T-helper 2 cell treated with Interferon-gamma antibody and Interleukin-4, amounts not matched to agents 5 μg/mL and 100 μg/mL, for 36 hours (primary cell): ENCODE data around the gene KIF26B.
"Not testable (repeated sequence)": the region's sequence is repeated elsewhere in the genome, so short reads cannot be mapped to it uniquely, and the experiment has no call there.

Experiments used
- DNase-seq: peaks from one replicate; pipeline ENCODE4 v3.0.0; 2021; ENCODE audit warnings: low spot score
- H3K27ac Mint-ChIP-seq: one replicate; pipeline ENCODE4 v1.8.0; 2021; ENCODE audit warnings: mild to moderate bottlenecking, mixed read lengths
- H3K27me3 Mint-ChIP-seq: one replicate; pipeline ENCODE4 v1.8.0; 2021; ENCODE audit warnings: low read depth, mixed read lengths
- H3K36me3 Mint-ChIP-seq: one replicate; pipeline ENCODE4 v1.8.0; 2021; ENCODE audit warnings: low read depth, mixed read lengths
- H3K4me1 Mint-ChIP-seq: one replicate; pipeline ENCODE4 v1.8.0; 2021; ENCODE audit warnings: low read depth, mixed read lengths
- H3K4me3 Mint-ChIP-seq: one replicate; pipeline ENCODE4 v1.8.0; 2022; ENCODE audit warnings: mild to moderate bottlenecking, moderate library complexity, mixed read lengths
- H3K9me3 Mint-ChIP-seq: one replicate; pipeline ENCODE4 v1.8.0; 2021; ENCODE audit warnings: mixed read lengths

Gene KIF26B

GRCh38 chr1:245663373-245663772 lies 508.6 kb downstream of the KIF26B start:
- H3K36me3 Mint-ChIP-seq: no peaks in the 10 kb centered on the region
- no peak overlapping the region for H3K4me3 Mint-ChIP-seq
- H3K9me3 Mint-ChIP-seq: no peaks in the 10 kb centered on the region
- no peaks in the 10 kb centered on the region for H3K4me1 Mint-ChIP-seq
- no peak overlapping the region for H3K27ac Mint-ChIP-seq
- H3K27me3 Mint-ChIP-seq: no peaks in the 10 kb centered on the region
- DNase-seq: no peak

- Mint-ChIP-seq H3K4me3 (no peak overlapping the region), H3K4me1 (no peaks in the 10 kb centered on the region), H3K9me3 (no peaks in the 10 kb centered on the region), H3K27ac (no peak overlapping the region), H3K36me3 (no peaks in the 10 kb centered on the region), H3K27me3 (no peaks in the 10 kb centered on the region)
- no peak for DNase-seq
Observed at GRCh38 chr1:245663841-245664240, 509.1 kb downstream of the KIF26B start.

- Mint-ChIP-seq H3K36me3 (no peaks in the 10 kb centered on the region), H3K27ac (no peak overlapping the region), H3K4me1 (no peaks in the 10 kb centered on the region), H3K27me3 (no peaks in the 10 kb centered on the region), H3K9me3 (no peaks in the 10 kb centered on the region), H3K4me3 (no peak overlapping the region)
- no peak for DNase-seq
Observed at GRCh38 chr1:245666412-245666811, 511.6 kb downstream of the KIF26B start.

GRCh38 chr1:245671349-245671748 lies 516.6 kb downstream of the KIF26B start:
- H3K36me3 Mint-ChIP-seq: no peaks in the 10 kb centered on the region
- no peaks in the 10 kb centered on the region for H3K4me1 Mint-ChIP-seq
- no peak overlapping the region for H3K4me3 Mint-ChIP-seq
- no peaks in the 10 kb centered on the region for H3K9me3 Mint-ChIP-seq
- H3K27me3 Mint-ChIP-seq: no peaks in the 10 kb centered on the region
- DNase-seq: no peak
- H3K27ac Mint-ChIP-seq: no peak overlapping the region

- Mint-ChIP-seq H3K9me3 (no peaks in the 10 kb centered on the region), H3K4me1 (no peaks in the 10 kb centered on the region), H3K36me3 (no peaks in the 10 kb centered on the region), H3K27me3 (no peaks in the 10 kb centered on the region), H3K4me3 (no peak overlapping the region), H3K27ac (no peak overlapping the region)
- no peak for DNase-seq
Observed at GRCh38 chr1:245671966-245672767, 517.4 kb downstream of the KIF26B start.

GRCh38 chr1:245672836-245673656 lies 518.3 kb downstream of the KIF26B start:
- H3K27ac Mint-ChIP-seq, DNase-seq, H3K4me3 Mint-ChIP-seq, H3K4me1 Mint-ChIP-seq, H3K9me3 Mint-ChIP-seq, H3K36me3 Mint-ChIP-seq, H3K27me3 Mint-ChIP-seq: not testable (repeated sequence)

GRCh38 chr1:245673881-245674414 lies 519.2 kb downstream of the KIF26B start:
- Mint-ChIP-seq H3K27me3 (no peaks in the 10 kb centered on the region), H3K4me3 (no peak overlapping the region), H3K36me3 (no peaks in the 10 kb centered on the region), H3K27ac (no peak overlapping the region), H3K9me3 (no peaks in the 10 kb centered on the region), H3K4me1 (no peaks in the 10 kb centered on the region)
- no peak for DNase-seq

- H3K9me3 Mint-ChIP-seq: no peaks in the 10 kb centered on the region
- no peaks in the 10 kb centered on the region for H3K27me3 Mint-ChIP-seq
- no peak overlapping the region for H3K27ac Mint-ChIP-seq
- no peaks in the 10 kb centered on the region for H3K36me3 Mint-ChIP-seq
- DNase-seq: no peak
- H3K4me1 Mint-ChIP-seq: no peaks in the 10 kb centered on the region
- no peak overlapping the region for H3K4me3 Mint-ChIP-seq
Observed at GRCh38 chr1:245677461-245678240, 522.9 kb downstream of the KIF26B start.

- Mint-ChIP-seq H3K4me1 (no peaks in the 10 kb centered on the region), H3K4me3 (no peak overlapping the region), H3K27ac (no peak overlapping the region), H3K9me3 (no peaks in the 10 kb centered on the region), H3K36me3 (no peaks in the 10 kb centered on the region), H3K27me3 (no peaks in the 10 kb centered on the region)
- DNase-seq: no peak
Observed at GRCh38 chr1:245678860-245679411, 524.2 kb downstream of the KIF26B start.

- Mint-ChIP-seq H3K4me3 (no peak overlapping the region), H3K27ac (no peak overlapping the region), H3K9me3 (no peaks in the 10 kb centered on the region), H3K36me3 (no peaks in the 10 kb centered on the region), H3K4me1 (no peaks in the 10 kb centered on the region), H3K27me3 (no peaks in the 10 kb centered on the region)
- DNase-seq: no peak
Observed at GRCh38 chr1:245679821-245680780, 525.3 kb downstream of the KIF26B start.

- H3K9me3 Mint-ChIP-seq: no peaks in the 10 kb centered on the region
- no peaks in the 10 kb centered on the region for H3K4me1 Mint-ChIP-seq
- H3K27ac Mint-ChIP-seq: no peak overlapping the region
- no peaks in the 10 kb centered on the region for H3K27me3 Mint-ChIP-seq
- no peak for DNase-seq
- H3K4me3 Mint-ChIP-seq: no peak overlapping the region
- H3K36me3 Mint-ChIP-seq: no peaks in the 10 kb centered on the region
Observed at GRCh38 chr1:245682638-245683628, 528.1 kb downstream of the KIF26B start.

GRCh38 chr1:245683676-245684075 lies 528.9 kb downstream of the KIF26B start:
- no peak for DNase-seq
- Mint-ChIP-seq H3K27me3 (no peaks in the 10 kb centered on the region), H3K36me3 (no peaks in the 10 kb centered on the region), H3K4me3 (no peak overlapping the region), H3K27ac (no peak overlapping the region), H3K4me1 (no peaks in the 10 kb centered on the region), H3K9me3 (no peaks in the 10 kb centered on the region)
